H4 (cell line): ENCODE measurements around the gene TBX10. TPM values are rescaled to one million over a fixed set of nuclear protein-coding genes. Genes with fewer than 3 reads are reported as not detected.
"Not testable (repeated sequence)": the region's sequence is repeated elsewhere in the genome, so short reads cannot be mapped to it uniquely, and the experiment has no call there.

Experiments used
- DNase-seq: peaks from one replicate; pipeline ENCODE4 v3.0.0-alpha.2; 2015; ENCODE audit warnings: low spot score
- total RNA-seq: library from RNA; depleted of rRNA; stranded (reverse); fragments of >200 nt; shearing (Covaris generic); gene quantifications from 2 replicates; pipeline ENCODE4 v1.2.3, GENCODE V29; 2014; rRNA removed

TBX10 gene
- not detected in 2 replicates for total RNA-seq

DNA sequence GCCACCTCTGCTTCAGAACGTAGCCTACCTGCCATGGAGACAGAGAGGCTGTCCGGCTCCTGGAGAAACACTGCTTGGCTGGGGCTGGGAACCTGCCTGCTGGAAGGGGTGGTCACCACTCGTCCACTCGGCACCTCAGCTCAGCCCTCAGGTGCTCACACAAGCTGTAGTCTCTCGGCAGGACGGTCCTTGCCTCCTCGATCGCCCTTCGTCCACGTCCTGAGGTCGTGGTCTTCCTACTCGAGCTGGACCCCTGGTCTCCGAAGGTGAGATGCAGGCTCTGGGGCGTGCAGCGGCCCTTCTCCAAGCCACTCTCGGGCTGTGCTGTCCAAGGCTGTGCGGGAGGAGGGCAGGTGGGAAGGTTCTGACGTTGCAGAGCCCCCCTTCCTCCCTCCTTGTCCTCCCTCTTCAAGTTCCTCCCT lies at the start of gene TBX10:
TBX10 (minus strand) TSS at position 326 of the 422 bp plus-strand sequence; CDS start at position 35, 291 bp downstream.
- no peak for DNase-seq

- no peak for DNase-seq
These were observed 49.6 kb upstream of the TBX10 start for GRCh38 chr11:67689178-67689577.

DNA sequence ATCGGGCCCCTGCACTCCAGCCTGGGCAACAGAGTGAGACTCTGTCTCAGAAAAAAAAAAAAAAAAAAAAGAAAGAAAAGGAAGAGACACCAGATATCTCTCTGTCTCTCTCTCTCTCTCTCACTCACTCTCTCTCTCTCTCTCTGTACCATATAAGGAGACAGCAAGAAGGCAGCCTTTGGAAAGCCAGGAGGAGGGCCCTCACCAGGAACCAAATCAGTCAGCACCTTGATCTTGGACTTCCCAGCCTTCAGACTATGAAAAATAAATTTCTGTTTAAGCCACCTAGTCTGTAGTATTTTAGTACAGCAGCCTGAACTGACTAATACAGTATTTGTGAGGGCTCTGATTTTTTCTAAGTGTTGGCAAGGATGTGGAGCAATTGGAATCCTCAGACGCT lies 48.4 kb upstream of the TBX10 start:
- DNase-seq = no peak

- DNase-seq = not testable (repeated sequence)
These were observed 46.2 kb upstream of the TBX10 start for GRCh38 chr11:67685641-67686332.

DNA sequence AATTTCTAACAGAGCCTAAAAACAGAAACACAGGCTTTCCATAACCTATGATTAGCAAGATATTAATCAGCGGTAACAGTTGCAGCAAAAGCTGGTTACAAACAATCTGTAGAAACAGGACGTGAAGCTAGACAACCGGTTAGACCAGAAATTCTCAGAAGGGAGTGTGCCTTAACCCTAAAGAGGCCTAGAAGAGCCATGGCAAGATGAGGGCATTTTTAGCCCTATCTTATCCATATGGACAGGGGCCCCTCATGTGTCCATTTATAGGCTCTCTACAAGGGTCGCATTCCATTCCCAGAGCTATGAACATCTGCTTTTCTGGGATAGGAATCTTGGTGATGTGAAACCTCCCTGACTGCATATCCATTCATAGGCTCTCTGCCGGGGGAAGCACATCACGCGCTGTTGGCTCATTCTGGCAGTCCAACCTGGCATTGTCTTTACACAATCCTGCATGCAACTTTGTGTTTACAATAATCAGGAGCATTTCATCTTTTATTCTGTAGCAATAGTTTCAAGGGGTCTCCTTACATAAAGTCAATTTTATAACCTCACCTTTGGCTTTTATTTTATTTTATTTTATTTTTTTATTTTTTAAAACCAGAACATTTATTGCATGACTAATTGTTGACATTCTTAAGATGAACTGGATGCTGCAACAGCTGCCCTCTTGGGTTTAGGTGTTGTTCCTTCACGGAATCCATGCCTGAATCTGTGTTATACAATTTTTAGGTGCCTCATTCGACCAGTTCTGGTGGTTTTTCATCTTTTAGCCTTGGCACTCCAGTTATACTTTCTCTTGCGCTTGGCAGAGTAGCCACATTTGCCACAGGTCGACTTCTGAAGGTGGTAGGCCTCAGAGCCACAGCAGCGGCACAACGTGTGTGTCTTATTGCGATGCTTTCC lies 42.8 kb upstream of the TBX10 start:
- not testable (repeated sequence) for DNase-seq

DNA sequence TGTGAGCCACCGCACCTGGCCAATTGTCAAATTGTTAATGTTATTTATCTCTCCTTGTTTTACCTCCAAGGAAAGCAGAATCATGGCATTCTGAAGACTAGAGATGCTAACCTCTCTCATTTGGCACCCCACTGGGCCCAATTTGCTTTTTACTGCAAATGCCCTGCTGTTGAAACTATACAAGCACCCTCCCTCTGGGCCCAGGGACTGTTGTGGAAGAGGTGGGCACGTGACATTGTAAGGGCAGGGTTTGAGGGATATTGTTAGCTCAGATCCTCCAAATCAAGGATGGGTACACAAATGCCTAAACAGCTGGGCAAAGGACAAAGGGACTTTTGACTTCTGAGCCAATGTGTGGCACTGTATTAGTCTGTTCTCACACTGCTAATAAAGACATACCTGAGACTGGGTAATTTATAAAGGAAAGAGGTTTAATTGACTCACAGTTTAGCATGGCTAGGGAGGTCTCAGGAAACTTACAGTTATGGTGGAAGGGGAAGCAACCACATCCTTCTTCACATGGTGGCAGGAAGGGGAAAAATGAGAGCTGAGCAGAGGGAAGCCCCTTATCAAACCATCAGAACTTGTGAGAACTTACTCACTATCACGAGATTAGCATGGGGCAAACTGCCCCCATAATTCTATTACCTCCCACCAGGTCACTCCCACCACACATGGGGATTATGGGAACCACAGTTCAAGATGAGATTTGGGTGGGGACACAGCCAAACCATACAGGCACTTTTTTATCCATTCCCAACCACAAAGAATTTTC lies 41.3 kb upstream of the TBX10 start:
- DNase-seq = no peak

DNA sequence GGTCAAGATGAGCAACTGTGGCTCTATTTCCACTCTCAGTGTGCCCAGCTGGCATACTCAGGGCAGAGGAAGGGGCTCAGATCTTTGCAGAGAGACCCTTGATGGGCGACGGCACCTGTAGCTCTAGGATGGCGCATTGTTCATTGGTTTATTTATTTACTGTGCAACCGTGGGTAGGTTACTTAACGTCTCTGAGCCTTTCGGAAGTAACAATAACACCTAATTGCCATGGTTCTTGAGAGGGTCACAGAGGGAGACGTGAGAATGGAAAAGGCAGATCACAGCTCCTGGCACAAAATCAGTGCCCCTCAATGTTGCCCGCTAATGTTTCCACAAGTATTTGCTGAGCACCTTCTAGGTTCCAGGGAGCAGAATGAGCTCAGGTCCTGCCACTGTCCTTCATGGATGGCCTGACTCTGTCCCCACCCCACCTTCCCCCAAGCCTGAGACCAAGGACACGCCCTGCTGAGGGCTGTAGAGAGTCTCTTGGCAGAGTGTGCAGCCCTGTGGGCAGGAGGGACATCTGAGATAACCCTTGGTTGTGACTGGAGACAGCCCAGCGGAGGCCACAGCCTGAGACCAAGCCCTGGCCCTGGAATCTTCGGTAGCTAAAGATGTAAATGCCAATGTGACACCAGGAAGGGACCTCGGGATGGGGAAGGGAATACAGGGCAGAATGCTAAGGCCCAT lies 35.6 kb upstream of the TBX10 start:
- no peak for DNase-seq

- no peak for DNase-seq
These were observed 34.9 kb upstream of the TBX10 start, which contains the start of gene ALDH3B2 for GRCh38 chr11:67674442-67674871. Gene ALDH3B2, minus strand, starts transcription at chr11:67674623. Its CDS starts 7,688 bp downstream, at chr11:67666935.

- DNase-seq = no peak
These were observed 34.3 kb upstream of the TBX10 start for GRCh38 chr11:67673902-67674301.

DNA sequence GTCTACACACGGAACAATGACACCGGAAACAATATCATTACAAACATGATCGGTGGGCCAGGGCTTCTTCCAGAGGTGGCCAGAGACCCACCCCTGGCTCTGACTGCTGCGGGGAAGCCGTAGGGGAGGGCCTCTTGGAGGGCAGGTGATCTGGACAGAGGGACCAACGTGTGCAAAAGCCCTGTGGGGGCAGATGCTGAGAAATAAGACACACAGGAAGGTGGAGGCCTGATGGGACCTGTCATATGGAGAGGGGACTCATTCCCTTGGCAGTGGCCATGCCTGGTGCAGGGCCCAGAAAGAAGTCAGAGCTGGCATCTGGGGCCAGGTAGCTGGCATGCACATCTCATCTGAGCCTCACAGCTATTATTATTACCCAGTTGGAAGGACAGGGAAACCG lies 33.8 kb upstream of the TBX10 start:
- no peak for DNase-seq

GRCh38 chr11:67671211-67671520 lies 31.6 kb upstream of the TBX10 start:
- no peak for DNase-seq

- no peak for DNase-seq
These were observed 31.0 kb upstream of the TBX10 start for GRCh38 chr11:67670316-67671210.

- no peak for DNase-seq
These were observed 28.6 kb upstream of the TBX10 start for GRCh38 chr11:67668192-67668551.

- DNase-seq = no peak
These were observed 28.1 kb upstream of the TBX10 start for GRCh38 chr11:67667490-67668191.

- no peak for DNase-seq
These were observed 27.3 kb upstream of the TBX10 start for GRCh38 chr11:67666676-67667489.

DNA sequence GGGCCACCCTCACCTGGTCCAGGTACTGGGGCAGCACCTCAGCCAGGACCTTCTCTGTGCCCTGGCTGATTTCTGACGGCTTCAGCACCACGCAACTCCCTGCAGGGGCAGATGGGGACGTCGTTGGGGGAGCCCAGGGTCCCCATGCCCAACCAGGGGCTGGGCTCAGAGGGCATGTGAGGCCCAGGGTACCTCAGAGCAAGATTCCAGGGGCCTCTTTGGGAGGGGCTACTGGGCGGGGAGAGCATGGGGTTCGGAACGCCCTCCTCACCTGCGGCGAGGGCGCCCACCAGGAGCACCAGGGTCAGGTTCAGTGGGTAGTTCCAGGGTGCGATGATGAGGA lies 26.7 kb upstream of the TBX10 start:
- no peak for DNase-seq

DNA sequence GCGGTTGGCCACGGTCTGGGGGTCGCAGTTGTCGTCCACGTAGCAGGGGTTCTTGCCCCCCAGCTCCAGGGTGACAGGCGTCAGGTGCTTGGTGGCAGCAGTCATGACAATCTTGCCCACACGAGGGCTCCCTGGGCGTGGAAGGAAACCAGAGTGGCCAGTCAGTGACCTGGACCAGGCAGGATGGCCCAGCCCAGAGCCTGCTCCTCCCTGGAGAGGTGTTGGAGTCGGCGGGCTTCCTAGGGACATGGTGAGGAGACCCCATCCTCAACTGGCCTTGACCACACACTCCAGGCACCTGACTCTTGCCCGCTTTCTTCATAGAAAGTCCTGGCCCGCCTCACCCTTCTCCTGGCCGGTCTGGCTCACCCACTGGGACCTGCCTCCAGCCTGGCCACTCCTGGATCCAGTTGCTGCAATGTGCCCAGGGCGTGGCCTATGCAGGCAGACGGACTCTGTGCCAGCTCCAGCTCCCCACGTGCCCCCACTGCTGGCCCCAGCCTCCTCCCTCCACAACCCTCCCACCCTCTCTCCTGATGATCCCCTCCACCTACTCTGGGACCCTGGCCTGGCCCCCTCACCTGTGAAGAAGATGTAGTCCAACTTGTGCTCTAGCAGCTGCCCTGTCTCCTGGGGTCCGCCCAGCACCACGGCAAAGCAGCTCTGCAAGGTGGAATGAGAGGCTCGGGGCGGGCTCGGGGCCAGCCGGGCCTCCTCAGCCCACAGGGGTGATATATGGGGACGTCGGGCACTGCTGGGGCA lies 26.2 kb upstream of the TBX10 start:
- no peak for DNase-seq
